H9 (cell line): ENCODE data around the gene ARMC10. TPM values are rescaled to one million over a fixed set of nuclear protein-coding genes. Genes with fewer than 3 reads are reported as not detected.

ENCODE experiments used
- DNase-seq: peaks from one replicate; pipeline ENCODE4 v3.0.0-alpha.2; 2017
- H2AFZ ChIP-seq: one replicate; pipeline ENCODE4 v1.6.1; 2013; ENCODE audit warnings: mild to moderate bottlenecking, low read length, control low read depth, moderate library complexity
- H2AK5ac ChIP-seq: 2 replicates; pipeline ENCODE4 v1.6.1; 2013; ENCODE audit warnings: low read length, control low read depth, mixed read lengths; ENCODE audit not compliant: insufficient read length
- H2BK120ac ChIP-seq: one replicate; pipeline ENCODE4 v1.6.1; 2013; ENCODE audit warnings: low read depth, mild to moderate bottlenecking, low read length, control low read depth, inconsistent platforms; ENCODE audit not compliant: poor library complexity, severe bottlenecking
- H2BK12ac ChIP-seq: 2 replicates; pipeline ENCODE4 v1.6.1; 2013; ENCODE audit warnings: low read length, control low read depth, mixed read lengths, low read depth; ENCODE audit not compliant: insufficient read length
- H2BK15ac ChIP-seq: 2 replicates; pipeline ENCODE4 v1.6.1; 2013; ENCODE audit warnings: low read depth, low read length, control low read depth
- H2BK20ac ChIP-seq: one replicate; pipeline ENCODE4 v1.6.1; 2013; ENCODE audit warnings: low read depth, mild to moderate bottlenecking, low read length, control low read depth, inconsistent platforms; ENCODE audit not compliant: poor library complexity, severe bottlenecking
- H2BK5ac ChIP-seq: 2 replicates; pipeline ENCODE4 v1.6.1; 2013; ENCODE audit warnings: low read length, control low read depth, mixed read lengths; ENCODE audit not compliant: insufficient read length
- H3K14ac ChIP-seq: 2 replicates; pipeline ENCODE4 v1.6.1; 2013; ENCODE audit warnings: low read length, control low read depth; ENCODE audit not compliant: insufficient read depth
- H3K18ac ChIP-seq: 2 replicates; pipeline ENCODE4 v1.6.1; 2013; ENCODE audit warnings: low read depth, mild to moderate bottlenecking, mixed read lengths, low read length, control low read depth; ENCODE audit not compliant: insufficient read length
- H3K23ac ChIP-seq: 2 replicates; pipeline ENCODE4 v1.6.1; 2013; ENCODE audit warnings: low read length, control low read depth, mixed read lengths, low read depth; ENCODE audit not compliant: insufficient read length
- H3K23me2 ChIP-seq: 2 replicates; pipeline ENCODE4 v1.6.1; 2013; ENCODE audit warnings: low read depth, mild to moderate bottlenecking, mixed read lengths, low read length, control low read depth; ENCODE audit not compliant: insufficient read length, poor library complexity, severe bottlenecking
- H3K27ac ChIP-seq: 2 replicates; pipeline ENCODE4 v1.5.1; 2013; ENCODE audit warnings: low read length, control low read depth, mixed read lengths, low read depth; ENCODE audit not compliant: insufficient read length
- H3K27me3 ChIP-seq: 2 replicates; pipeline ENCODE4 v1.6.1; 2013; ENCODE audit warnings: low read length, control low read depth, inconsistent platforms; ENCODE audit not compliant: insufficient read depth
- H3K4ac ChIP-seq: 2 replicates; pipeline ENCODE4 v1.6.1; 2013; ENCODE audit warnings: low read depth, mild to moderate bottlenecking, control low read depth, inconsistent platforms, low read length, moderate library complexity
- H3K4me1 ChIP-seq: 2 replicates; pipeline ENCODE4 v1.6.1; 2013; ENCODE audit warnings: low read length, control low read depth, inconsistent platforms; ENCODE audit not compliant: insufficient read depth
- H3K4me2 ChIP-seq: 2 replicates; pipeline ENCODE4 v1.6.1; 2013; ENCODE audit warnings: low read length, control low read depth, mixed read lengths; ENCODE audit not compliant: insufficient read length, insufficient read depth
- H3K56ac ChIP-seq: 2 replicates; pipeline ENCODE4 v1.6.1; 2013; ENCODE audit warnings: low read depth, mild to moderate bottlenecking, mixed read lengths, low read length, control low read depth; ENCODE audit not compliant: insufficient read length
- H3K79me1 ChIP-seq: 2 replicates; pipeline ENCODE4 v1.6.1; 2013; ENCODE audit warnings: low read depth, mild to moderate bottlenecking, moderate library complexity, low read length, control low read depth, inconsistent platforms; ENCODE audit not compliant: insufficient read depth, poor library complexity, severe bottlenecking
- H3K79me2 ChIP-seq: 2 replicates; pipeline ENCODE4 v1.6.1; 2013; ENCODE audit warnings: low read length, control low read depth, inconsistent platforms; ENCODE audit not compliant: insufficient read depth
- H3K9ac ChIP-seq: 2 replicates; pipeline ENCODE4 v1.6.1; 2013; ENCODE audit warnings: low read length, control low read depth, mixed read lengths; ENCODE audit not compliant: insufficient read length; ENCODE audit errors: extremely low read depth
- H3K9me3 ChIP-seq: one replicate; pipeline ENCODE4 v1.6.1; 2013; ENCODE audit warnings: low read depth, low read length, inconsistent platforms; ENCODE audit not compliant: control insufficient read depth
- H3T11ph ChIP-seq: one replicate; pipeline ENCODE4 v1.6.1; 2013; ENCODE audit warnings: mild to moderate bottlenecking, low read length, control low read depth, inconsistent platforms
- H4K20me1 ChIP-seq: one replicate; pipeline ENCODE4 v1.6.1; 2013; ENCODE audit not compliant: control insufficient read depth, insufficient read length, insufficient read depth
- H4K5ac ChIP-seq: 2 replicates; pipeline ENCODE4 v1.6.1; 2013; ENCODE audit warnings: low read depth, mild to moderate bottlenecking, mixed read lengths, low read length, control low read depth; ENCODE audit not compliant: insufficient read length
- H4K8ac ChIP-seq: replicated peaks from 2 replicates; pipeline ENCODE4 v1.6.1; 2013; ENCODE audit warnings: low read length, control low read depth, mixed read lengths, low read depth; ENCODE audit not compliant: insufficient read length
- H4K91ac ChIP-seq: 2 replicates; pipeline ENCODE4 v1.6.1; 2013; ENCODE audit warnings: low read depth, mild to moderate bottlenecking, moderate library complexity, mixed read lengths, low read length, control low read depth; ENCODE audit not compliant: insufficient read length
- H3K27ac Mint-ChIP-seq, 3 experiments: 2 replicates in 2 of 3; 3 replicates in 1 of 3; pipeline ENCODE4 v1.8.0; 2020 to 2021; ENCODE audit warnings: mixed read lengths in 3 of 3, mild to moderate bottlenecking in 1 of 3, moderate library complexity in 1 of 3
- H3K27me3 Mint-ChIP-seq: 2 replicates; pipeline ENCODE4 v1.8.0; 2021; ENCODE audit warnings: low read depth, mild to moderate bottlenecking, moderate library complexity, mixed read lengths
- H3K36me3 Mint-ChIP-seq, 3 experiments: 2 replicates in 2 of 3; 3 replicates in 1 of 3; pipeline ENCODE4 v1.8.0; 2020 to 2021; ENCODE audit warnings: low read depth in 3 of 3, mixed read lengths in 3 of 3; ENCODE audit not compliant: insufficient read depth in 1 of 3
- H3K4me1 Mint-ChIP-seq, 2 experiments: 2 replicates each; pipeline ENCODE4 v1.8.0; 2020; ENCODE audit warnings: mixed read lengths in 2 of 2
- H3K4me3 Mint-ChIP-seq, 2 experiments: 2 replicates in 1 of 2; 3 replicates in 1 of 2; pipeline ENCODE4 v1.8.0; 2020 to 2021; ENCODE audit warnings: mild to moderate bottlenecking in 2 of 2, mixed read lengths in 2 of 2, moderate library complexity in 1 of 2
- H3K9me3 Mint-ChIP-seq, 2 experiments: 2 replicates in 1 of 2; 3 replicates in 1 of 2; pipeline ENCODE4 v1.8.0; 2020; ENCODE audit warnings: mild to moderate bottlenecking in 2 of 2, mixed read lengths in 2 of 2, moderate library complexity in 1 of 2
- CTCF ChIP-seq: fragments of 200-600 bp; sonication (generic); conservative IDR thresholded peaks from 3 replicates; pipeline ENCODE4 v1.8.0; 2021; ENCODE audit warnings: antibody characterized with exemption, mild to moderate bottlenecking
- WGBS: extraction: QIAGEN DNeasy Blood & Tissue Kit; methylation state at CpG from one replicate; pipeline ENCODE4 v1.1.7; 2013; ENCODE audit warnings: missing lambda C conversion rate, low lambda C conversion rate, mixed read lengths; ENCODE audit not compliant: insufficient read length; ENCODE audit errors: extremely low coverage; 5-methylcytosine and 5-hydroxymethylcytosine counted together
- total RNA-seq: library from RNA; stranded (reverse); gene quantifications from 2 replicates; pipeline ENCODE4 v1.2.1, GENCODE V29; 2021

ARMC10 gene
- total RNA-seq, 1 experiment from 2014 or later = 46.8 TPM

DNA sequence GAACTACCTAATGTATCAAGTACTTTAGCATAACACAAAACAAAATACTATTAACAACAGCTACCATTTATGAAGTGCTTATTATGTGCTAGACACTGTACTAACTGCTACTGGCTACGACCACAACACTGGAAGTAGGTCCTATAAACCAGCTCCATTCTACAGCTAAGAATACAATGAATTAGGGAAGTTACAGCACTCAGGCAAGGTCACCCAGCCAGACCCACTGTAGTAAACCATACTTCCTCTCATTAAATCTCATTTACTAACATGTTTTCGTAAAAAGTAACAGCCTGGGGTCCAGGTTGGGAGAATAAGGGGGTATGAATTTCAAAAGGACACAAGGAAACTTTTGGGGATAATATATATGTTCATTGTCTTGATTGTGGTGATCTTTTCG lies 48.6 kb downstream of the ARMC10 start:
- Histone ChIP-seq H2BK12ac (no peak overlapping the region), H2BK5ac (no peak overlapping the region), H3K79me1 (peaks cover 3% of the 10 kb centered on the region), H3K9ac (no peak overlapping the region), H2BK20ac (no peak overlapping the region), H4K8ac (no peak overlapping the region), H4K5ac (no peak overlapping the region), H2AK5ac (no peak overlapping the region), H3K4me2 (no peak overlapping the region), H3K9me3 (no peaks in the 10 kb centered on the region), H4K20me1 (no peaks in the 10 kb centered on the region), H3K14ac (no peak overlapping the region), H3K23me2 (no peaks in the 10 kb centered on the region), H3K79me2 (no peaks in the 10 kb centered on the region; the same call in 1 of the 2 replicates), H2BK15ac (no peak overlapping the region), H4K91ac (no peak overlapping the region), H3K56ac (no peak overlapping the region), H3K4ac (no peak overlapping the region), H3K4me1 (no peaks in the 10 kb centered on the region), H3K18ac (no peak overlapping the region), H3K27ac (no peak overlapping the region), H2AFZ (no peak overlapping the region), H2BK120ac (no peak overlapping the region), H3K27me3 (no peaks in the 10 kb centered on the region), H3K23ac (no peak overlapping the region), H3T11ph (no peak overlapping the region)
- Mint-ChIP-seq H3K27ac (no peak overlapping the region), H3K4me3 (no peak overlapping the region), H3K4me1 (no peaks in the 10 kb centered on the region), H3K27me3 (no peaks in the 10 kb centered on the region), H3K9me3 (no peaks in the 10 kb centered on the region), H3K36me3 (peaks cover 2 to 19% (median 17%) of the 10 kb centered on the region in 3 experiments; a peak in 6 of 7 replicates)
- no peak for DNase-seq
- TF ChIP-seq CTCF = no peak
- WGBS = no CpG with 5 or more reads among the region's 3 CpGs
